PC-3 (cell line): Measurements from ENCODE around the gene SNX11.

Source experiments
- EZH2 ChIP-seq: fragments of 300-600 bp; sonication (generic); IDR thresholded peaks from one replicate; pipeline ENCODE4 v1.6.1; 2017; ENCODE audit warnings: antibody characterized with exemption, mild to moderate bottlenecking, low read length; ENCODE audit not compliant: unreplicated experiment
- TF ChIP-seq, protein P1 (sequence below): fragments of 300-600 bp; sonication (generic); conservative IDR thresholded peaks from 2 replicates; pipeline ENCODE4 v1.5.1; 2017; ENCODE audit warnings: antibody characterized with exemption, low read depth, mild to moderate bottlenecking, low read length

DNA sequence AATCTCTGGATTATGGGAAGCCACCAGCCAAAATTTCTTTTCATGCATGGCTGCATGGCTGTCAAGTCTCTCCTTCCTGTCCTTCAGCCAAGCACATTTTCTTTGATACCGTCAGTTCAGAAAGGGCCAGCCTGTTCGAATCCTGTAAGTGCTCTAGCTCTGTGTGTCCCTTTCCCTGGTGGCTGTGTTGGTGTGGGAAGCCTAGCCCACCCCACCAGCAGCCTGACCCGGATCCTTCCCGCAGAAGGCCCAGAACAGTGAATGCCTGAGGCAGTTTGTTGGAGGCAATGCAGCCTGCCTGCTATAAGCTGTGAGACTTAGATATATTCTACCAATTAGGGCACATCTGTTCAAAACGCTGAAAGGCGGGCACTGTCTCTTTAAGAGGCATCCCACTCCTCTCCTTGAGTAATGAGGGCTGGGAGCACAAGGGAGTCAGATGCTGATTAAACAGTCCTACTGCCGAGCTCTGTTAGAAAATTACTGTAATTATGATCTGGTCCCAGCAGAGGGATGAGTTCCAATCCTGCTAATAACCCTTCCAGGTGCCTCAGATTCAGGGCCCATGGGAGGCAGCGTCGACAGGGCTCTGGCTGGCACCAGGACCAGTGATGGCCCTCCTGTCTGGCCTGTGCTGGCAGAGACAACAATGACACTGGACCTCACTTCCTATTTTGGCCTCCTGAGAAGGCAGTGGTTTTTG, 18.4 kb downstream of the SNX11 start:
- TF ChIP-seq, protein P1, sequence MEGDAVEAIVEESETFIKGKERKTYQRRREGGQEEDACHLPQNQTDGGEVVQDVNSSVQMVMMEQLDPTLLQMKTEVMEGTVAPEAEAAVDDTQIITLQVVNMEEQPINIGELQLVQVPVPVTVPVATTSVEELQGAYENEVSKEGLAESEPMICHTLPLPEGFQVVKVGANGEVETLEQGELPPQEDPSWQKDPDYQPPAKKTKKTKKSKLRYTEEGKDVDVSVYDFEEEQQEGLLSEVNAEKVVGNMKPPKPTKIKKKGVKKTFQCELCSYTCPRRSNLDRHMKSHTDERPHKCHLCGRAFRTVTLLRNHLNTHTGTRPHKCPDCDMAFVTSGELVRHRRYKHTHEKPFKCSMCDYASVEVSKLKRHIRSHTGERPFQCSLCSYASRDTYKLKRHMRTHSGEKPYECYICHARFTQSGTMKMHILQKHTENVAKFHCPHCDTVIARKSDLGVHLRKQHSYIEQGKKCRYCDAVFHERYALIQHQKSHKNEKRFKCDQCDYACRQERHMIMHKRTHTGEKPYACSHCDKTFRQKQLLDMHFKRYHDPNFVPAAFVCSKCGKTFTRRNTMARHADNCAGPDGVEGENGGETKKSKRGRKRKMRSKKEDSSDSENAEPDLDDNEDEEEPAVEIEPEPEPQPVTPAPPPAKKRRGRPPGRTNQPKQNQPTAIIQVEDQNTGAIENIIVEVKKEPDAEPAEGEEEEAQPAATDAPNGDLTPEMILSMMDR = no peak
- TF ChIP-seq EZH2 = no peak
